Measurements from ENCODE around the gene SERPINH1. TPM values are rescaled to one million over a fixed set of nuclear protein-coding genes. Genes with fewer than 3 reads are reported as not detected.

The SERPINH1 gene
- total RNA-seq = 548 and 810 TPM in 2 replicates

GRCh38 chr11:75562048-75562835 is at the start of gene SERPINH1:
SERPINH1 (plus strand) TSS chr11:75562253; CDS start chr11:75566350, 4,097 bp downstream.

GRCh38 chr11:75525433-75526191 is 36.4 kb upstream of the SERPINH1 start, which contains the start of gene GDPD5:
GDPD5 (minus strand) TSS chr11:75525941; CDS start chr11:75477735, 48,206 bp downstream.

Other genes with a start within 250 kb of the SERPINH1 start
- 40.1 TPM in 2 replicates for gene ARRB1, start 210.6 kb upstream of the SERPINH1 start, total RNA-seq
- gene RPS3, start 162.7 kb upstream of the SERPINH1 start, total RNA-seq = 1,259 and 2,700 TPM in 2 replicates
- gene KLHL35, start 129.1 kb upstream of the SERPINH1 start, total RNA-seq = 1.4 and 3.7 TPM in 2 replicates
- 2.3 and 4.0 TPM in 2 replicates for gene GDPD5, start 36.3 kb upstream of the SERPINH1 start, total RNA-seq
- 0.73 and 0.98 TPM in 2 replicates for gene MAP6, start 106.8 kb downstream of the SERPINH1 start, total RNA-seq
- gene MOGAT2, start 155.6 kb downstream of the SERPINH1 start, total RNA-seq = not detected in 2 replicates
- 9.8 and 18.7 TPM in 2 replicates for gene DGAT2, start 206.5 kb downstream of the SERPINH1 start, total RNA-seq

Measured in subcutaneous preadipocyte (primary cell).